ENCODE data around the gene CASKIN2.

CASKIN2 gene, protein sequence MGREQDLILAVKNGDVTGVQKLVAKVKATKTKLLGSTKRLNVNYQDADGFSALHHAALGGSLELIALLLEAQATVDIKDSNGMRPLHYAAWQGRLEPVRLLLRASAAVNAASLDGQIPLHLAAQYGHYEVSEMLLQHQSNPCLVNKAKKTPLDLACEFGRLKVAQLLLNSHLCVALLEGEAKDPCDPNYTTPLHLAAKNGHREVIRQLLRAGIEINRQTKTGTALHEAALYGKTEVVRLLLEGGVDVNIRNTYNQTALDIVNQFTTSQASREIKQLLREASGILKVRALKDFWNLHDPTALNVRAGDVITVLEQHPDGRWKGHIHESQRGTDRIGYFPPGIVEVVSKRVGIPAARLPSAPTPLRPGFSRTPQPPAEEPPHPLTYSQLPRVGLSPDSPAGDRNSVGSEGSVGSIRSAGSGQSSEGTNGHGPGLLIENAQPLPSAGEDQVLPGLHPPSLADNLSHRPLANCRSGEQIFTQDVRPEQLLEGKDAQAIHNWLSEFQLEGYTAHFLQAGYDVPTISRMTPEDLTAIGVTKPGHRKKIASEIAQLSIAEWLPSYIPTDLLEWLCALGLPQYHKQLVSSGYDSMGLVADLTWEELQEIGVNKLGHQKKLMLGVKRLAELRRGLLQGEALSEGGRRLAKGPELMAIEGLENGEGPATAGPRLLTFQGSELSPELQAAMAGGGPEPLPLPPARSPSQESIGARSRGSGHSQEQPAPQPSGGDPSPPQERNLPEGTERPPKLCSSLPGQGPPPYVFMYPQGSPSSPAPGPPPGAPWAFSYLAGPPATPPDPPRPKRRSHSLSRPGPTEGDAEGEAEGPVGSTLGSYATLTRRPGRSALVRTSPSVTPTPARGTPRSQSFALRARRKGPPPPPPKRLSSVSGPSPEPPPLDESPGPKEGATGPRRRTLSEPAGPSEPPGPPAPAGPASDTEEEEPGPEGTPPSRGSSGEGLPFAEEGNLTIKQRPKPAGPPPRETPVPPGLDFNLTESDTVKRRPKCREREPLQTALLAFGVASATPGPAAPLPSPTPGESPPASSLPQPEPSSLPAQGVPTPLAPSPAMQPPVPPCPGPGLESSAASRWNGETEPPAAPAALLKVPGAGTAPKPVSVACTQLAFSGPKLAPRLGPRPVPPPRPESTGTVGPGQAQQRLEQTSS (N-terminal part only)

DNA sequence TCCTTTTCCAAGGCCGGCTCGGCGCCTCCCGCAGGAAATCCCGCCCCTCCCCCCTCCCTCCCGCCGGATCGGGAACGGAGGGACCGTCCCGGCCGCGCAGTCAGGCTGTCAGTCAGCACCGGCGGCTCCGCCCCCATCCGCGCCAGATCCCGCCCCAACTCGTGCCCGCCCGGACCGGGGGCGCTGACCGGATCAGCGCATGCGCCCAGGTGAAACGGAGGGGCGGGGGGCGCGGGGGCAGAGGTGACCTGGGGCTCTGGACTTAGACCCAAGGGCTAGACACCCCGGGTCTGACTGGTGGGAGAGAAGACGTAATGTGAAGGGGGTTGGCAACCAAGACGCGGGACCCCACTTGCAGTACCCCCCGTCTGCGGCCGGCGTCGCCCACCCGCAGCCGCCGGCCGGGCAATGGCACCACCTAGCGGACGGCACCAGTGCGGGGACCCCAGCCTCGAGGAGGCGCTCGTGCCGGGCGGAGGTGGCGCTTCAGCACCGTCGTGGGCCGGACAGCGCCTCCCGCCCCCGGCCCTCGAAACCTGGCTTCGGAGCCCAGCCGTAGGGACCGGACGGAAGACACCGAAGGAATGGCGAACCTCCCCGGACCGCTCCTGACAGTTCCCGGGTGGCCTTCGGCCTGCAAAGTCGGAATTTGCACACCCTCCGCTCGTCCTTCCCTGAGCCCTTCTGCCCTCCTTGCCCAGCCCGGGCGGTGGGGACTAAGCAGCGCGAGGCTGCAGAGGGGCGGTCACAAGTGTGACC is at the start of gene CASKIN2:
CASKIN2 (minus strand) TSS at position 42 of the 759 bp plus-strand sequence. CDS start 1,733 bp downstream, outside the sequence.
- DNase-seq: peak; percentile 91

DNA sequence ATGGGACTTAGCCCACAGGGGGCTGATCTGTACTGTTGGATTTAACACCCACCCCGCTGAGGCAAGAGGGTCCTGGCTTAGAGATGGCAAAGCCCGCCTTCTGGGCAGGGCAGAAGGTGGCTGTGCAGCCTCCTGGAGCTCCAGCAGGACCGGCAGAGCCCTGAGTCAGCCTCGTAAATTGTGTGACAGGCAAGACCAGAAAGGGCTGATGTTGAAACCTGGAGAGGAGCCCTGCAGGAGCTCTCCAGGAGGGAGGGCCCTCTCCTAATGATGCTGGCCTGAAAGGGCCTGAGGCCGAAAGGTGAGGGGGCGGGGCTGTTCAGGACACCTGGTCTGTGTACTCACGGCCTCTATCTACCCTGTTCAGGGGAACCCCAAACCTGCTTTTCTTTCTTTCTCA is 49.7 kb upstream of the CASKIN2 start:
- DNase-seq: no peak

DNA sequence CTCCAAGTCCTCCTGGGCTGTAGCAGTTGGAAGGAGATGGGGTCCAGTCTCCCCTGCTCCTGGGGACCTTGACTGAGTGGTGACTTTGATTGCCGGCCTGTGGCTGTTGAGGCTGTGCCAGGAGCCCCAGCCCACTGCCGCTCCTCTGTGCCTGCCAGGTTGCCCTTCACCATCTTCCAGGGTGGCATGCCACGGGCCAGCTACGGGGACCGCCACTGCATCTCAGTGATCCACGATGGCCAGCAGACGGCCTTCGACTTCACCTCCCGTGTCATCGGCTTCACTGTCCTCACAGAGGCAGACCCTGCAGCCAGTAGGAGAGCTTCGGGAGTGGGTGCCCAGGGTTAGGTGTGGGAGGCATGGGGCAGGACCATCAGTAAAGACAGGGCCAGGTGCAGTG is 48.9 kb upstream of the CASKIN2 start:
- no peak for DNase-seq

DNA sequence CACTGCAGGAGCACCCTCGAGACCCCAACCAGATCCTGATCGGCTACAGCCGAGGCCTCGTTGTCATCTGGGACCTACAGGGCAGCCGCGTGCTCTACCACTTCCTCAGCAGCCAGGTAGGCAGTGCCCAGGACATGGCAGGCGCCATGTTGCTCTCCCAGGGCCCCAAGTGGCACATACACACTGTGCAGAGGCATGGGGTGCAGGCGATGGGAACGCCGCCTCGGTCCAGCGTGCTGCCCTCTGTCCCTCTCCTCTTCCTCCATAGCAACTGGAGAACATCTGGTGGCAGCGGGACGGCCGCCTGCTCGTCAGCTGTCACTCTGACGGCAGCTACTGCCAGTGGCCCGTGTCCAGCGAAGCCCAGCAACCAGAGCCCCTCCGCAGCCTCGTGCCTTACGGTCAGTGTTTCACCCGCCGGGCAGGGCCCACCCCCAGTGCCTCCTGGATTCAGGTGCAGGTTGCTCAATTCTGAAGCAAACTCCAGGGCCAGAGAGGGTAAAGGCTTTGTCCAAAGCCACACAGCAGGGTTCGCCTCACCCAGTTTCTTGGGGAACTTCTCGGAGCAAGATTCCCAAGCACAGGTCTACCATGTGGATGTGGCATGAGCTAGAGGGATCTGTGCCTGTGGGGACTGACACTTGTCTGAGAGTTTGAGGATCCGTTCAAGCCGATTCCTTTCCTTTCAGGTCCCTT is 47.9 kb upstream of the CASKIN2 start:
- DNase-seq: no peak

DNA sequence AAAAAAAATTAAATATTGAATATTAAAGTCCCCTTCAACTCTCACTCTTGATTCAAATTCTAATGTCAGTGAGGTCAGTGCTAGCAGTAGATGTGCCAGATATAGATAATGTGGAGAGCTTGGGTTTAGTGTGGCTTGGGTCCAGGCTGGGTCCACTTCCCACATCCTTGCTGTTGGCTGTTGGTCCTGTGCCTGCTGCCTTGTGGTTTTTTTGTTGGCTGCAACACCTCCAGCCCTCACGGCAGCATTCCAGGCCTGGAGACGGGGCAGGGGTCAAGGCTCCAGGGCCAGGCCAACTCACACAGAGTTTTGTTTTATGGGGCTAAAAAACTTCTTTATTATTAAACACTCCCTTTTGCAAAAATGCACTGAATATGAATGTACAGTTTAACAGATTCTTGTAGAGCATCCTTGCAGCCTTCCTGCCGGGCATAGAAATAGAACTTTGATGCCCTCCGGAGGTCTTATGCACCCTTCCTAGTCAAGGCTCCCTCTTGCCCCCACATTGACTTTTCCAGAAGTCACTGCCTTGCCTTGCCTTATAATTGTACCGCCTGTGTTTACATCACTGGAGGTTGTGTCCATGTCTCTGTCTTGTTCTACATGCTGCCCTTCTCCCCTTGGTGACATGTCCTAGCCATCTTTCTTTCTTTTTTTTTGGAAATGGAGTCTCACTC is 46.7 kb upstream of the CASKIN2 start:
- DNase-seq: peak; percentile 25

DNA sequence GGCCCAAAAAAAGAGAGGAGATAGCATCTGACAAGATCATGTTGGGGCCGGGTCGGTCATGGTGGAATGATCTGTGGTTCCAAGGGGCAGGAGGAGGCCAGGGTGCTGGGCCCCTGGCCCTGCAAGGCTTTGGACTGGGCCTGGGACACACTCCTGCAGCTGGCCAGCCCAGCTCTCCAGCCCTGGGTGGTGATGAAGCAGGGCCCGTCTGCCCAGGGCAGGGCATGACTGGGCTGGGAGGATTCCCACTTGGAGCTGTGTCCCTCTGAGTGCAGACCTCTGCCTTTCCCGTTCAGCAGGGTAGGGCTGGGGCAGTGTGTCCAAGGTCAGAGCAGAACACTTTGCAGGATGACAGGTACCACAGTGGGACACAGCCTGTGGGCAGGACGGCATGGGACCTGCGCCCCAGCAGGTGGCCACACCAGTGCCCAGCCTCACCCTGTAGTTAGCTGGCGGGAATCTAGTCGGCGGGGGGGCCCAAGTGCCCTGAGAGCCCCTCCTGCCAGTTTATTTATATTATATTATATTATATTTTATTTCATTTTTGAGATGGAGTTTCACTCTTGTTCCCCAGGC is 44.7 kb upstream of the CASKIN2 start:
- no peak for DNase-seq

DNA sequence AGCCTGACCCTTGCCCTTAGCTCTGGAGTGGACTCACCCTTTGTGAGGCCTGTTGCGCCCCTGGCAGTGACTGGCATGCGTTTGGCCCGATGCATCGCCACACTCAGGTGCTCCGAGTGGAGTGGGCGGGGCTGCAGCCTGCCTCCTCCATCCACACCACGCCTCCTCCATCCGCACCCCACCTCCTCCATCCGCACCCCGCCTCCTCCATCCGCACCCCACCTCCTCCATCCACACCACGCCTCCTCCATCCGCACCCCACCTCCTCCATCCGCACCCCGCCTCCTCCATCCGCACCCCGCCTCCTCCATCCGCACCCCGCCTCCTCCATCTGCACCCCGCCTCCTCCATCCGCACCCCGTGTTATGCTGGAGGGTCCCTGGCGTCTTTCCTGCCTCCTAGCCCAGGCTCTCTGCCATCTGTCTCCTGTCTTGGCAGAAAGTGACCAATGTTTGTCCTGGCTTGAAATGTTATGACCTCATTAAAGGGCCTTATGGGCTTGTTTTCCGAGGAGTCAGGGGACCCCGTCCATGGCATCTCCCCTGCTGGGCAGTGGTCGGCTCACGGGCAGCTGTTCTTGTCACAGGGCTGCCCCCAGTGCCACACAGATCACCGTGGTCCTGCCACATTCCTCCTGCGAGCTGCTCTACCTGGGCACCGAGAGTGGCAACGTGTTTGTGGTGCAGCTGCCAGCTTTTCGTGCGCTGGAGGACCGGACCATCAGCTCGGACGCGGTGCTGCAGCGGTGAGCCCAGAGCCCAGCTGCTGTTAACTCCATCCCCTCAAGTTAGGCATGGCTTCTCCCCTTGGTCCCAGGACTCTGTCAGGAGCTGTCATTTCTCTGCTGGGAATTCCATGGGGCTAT is 43.6 kb upstream of the CASKIN2 start:
- DNase-seq: no peak

DNA sequence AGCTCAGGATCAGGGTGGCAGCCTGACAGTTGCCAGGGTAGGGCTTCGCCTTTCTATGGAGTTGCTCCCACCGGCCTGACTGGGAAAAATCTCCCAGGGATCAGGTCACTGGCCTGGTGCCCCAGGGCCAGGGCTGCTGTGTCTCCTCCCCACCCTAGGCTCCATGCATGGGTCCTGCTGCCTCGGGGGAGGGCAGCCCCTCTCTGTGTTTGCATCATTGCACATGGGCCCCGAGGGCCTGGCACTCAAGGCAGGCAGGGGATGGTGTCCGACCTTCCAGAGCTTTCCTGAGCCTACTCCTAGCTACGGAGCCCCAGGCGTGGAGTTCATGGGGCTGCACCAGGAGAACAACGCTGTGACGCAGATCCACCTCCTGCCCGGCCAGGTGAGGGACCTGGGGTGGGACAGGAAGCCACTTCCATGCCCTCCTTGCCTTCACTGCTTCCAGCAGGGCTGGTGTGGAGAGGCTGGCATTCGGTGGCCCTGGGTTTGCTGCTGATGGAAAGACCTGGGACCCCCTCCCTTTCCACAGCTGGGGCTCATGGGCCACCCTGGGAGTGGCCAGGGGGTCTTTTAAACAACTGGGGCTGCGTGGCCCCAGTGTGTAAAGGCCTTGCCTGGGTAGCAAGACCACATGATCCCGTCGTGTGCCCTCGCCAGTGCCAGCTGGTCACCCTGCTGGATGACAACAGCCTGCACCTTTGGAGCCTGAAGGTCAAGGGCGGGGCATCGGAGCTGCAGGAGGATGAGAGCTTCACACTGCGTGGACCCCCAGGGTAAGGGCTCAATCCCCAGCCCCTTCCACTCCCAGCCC is 42.7 kb upstream of the CASKIN2 start:
- no peak for DNase-seq

DNA sequence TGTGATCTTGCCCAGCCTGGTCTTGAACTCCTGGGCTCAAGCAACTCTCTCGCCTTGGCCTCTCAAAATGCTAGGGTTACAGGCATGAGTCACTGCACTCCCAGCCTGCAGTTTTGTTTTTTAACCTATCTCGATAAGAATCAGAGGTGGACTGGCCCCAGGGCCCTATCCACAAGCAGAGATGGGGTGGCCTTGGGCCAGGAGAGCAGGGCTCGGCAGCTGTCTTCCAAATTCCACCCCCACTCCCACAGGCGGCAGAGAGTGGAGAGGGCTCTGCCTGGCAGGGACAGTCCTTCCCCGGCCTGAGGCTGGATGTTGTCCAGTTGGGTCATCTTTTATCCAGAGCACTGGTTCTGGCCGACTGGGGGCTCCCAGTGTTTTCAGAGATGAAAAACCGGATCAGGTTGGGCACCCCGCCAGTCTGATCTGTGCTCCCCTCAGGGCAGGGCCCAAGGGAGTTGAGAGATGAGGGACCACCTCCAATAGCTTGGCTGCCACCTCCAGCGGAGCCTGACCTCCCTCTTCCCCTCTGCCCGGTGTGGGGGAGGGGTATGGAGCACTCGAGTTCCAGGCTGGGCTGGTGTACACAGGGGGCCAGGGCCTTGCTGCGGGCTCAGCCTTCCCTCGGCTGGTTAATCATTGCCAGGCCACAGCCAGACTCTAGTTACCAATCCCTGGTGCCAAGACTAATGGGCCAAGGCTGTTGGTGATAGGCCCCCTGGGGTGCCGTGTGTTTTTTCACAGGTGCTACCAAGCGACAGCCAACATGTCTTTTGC is 41.9 kb upstream of the CASKIN2 start:
- DNase-seq: peak; percentile 20

DNA sequence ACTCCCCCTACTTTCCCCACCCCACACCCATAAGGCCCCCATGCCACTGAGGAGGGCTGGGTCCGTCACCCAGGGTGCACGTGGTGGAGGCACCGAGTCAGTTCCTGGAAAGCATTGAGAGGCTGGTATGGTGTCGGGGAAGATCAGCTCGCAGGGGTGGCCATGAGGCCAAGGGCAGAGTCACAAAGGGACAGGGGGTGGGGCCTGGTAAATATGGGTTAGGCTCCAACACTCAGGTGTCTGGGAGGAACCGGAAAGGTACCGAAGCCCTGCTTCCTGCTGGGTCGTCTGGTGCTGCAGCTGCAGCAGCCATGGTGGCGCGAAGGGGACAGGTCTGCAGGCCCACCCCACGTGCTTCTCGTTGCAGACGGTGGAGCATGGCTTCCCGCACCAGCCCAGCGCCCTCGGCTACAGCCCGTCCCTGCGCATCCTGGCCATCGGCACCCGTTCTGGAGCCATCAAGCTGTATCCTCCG is 40.4 kb upstream of the CASKIN2 start:
- DNase-seq: no peak

DNA sequence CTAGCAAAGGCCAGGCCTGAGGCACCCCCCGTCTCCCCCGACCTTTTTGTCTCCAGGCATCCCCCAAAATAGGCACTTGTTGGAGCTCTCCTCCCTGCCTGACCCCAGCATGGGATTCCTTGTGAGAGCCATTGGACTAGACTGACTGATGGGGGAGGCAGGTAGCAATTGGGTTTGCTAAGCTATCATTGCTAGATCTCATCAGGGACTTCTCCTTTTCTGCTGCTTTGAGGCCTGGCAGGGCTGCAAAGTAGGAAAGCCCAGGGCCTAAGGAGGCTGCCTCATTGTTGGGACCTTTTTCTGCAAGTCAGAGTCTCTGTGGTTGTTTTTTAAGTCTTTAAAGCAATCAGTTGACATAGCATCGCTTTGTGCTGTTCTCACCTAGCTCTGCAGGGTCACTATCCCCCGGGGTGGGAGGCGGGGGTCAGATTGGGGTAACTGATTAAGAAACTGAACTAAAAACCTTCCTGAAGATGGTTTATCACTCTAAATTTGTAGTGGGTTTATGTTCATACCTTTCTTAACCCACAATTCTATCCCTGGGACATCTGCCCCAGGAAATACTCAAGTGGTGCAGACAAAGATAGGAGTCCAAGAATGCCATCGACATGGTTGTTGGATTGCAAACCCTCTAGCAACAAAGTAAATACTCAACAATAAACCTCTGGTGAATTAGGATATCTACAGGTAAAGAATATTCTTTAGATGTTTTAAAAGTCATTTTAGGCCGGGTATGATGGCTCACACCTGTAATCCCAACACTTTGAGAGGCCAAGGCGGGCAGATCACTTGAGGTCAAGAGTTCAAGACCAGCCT is 38.2 kb upstream of the CASKIN2 start:
- DNase-seq: no peak

DNA sequence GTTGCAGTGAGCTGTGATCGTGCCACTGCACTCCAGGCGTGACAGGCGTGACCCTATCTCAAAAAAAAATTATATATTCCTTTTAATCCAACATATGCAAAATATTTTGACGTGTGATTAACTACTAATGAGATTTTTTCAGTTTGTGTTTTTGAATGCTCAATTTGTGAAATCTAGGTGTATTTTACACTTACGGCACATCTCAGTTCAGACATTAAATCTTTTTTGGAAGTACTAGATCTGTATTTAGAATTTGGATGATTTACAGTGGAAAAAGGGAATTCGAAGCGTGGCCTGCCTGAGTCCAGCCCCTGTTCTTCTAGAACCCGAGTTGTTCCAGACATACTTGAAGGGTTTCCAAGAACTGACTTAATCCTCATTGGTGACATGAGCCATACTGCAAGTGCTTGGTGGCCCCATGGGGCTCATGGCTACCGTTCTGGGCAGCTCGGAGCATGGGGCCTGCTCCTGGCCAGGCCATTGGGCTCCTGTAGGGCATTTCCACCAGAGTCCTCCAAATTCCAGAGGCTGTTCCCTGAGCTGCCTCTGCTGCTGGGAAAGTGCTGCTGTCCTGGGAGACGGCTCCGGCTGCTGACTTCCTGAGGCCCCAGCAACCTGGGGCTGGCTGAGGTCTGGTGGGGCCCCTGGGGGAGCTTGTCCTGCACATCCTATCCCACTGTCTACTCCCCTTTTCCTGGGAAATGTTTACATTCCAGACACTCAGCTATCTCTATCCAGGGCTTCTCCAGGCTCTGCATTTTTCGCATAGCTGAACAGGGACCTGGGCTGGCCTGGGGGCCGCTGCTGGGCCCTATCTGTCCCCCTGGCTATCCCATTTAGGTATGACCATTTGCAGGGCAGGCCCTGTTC is 37.3 kb upstream of the CASKIN2 start:
- DNase-seq: peak; percentile 62

DNA sequence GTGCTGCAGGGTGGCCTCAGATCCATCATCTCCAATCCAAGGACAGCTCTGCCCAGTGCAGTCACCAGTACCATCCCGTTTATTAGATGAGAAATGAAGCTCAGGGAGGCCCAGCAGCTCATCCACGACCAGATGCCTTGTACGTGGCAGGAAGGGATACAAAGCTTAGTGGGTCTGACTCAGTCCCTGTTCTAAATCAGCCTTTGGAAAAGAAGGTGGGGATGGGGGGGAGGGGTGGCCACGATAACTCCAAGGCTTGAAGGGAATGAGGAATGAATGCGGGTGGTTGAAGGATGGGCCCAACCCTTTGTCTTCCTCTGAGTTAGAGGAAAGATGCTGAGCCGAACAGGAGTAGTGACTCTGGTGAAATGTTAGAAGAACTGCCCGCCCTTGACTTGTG is 35.9 kb upstream of the CASKIN2 start:
- peak; percentile 22 for DNase-seq

DNA sequence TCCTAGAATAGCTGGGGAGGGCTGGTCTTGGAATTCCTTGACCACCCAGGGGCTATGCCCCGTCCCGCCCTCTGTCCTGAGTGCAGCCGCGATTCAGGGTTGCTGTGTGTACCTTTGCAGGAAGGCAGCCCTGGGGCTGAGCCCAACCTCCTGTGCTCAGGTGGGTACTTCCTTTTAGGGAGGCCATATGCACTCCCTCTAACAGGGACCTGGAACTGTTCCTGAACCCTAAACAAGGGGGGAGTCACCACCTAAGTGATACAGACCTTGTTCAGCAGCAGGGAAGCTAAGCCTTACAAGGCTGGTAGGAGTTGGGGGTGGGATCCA is 34.8 kb upstream of the CASKIN2 start:
- DNase-seq: no peak

DNA sequence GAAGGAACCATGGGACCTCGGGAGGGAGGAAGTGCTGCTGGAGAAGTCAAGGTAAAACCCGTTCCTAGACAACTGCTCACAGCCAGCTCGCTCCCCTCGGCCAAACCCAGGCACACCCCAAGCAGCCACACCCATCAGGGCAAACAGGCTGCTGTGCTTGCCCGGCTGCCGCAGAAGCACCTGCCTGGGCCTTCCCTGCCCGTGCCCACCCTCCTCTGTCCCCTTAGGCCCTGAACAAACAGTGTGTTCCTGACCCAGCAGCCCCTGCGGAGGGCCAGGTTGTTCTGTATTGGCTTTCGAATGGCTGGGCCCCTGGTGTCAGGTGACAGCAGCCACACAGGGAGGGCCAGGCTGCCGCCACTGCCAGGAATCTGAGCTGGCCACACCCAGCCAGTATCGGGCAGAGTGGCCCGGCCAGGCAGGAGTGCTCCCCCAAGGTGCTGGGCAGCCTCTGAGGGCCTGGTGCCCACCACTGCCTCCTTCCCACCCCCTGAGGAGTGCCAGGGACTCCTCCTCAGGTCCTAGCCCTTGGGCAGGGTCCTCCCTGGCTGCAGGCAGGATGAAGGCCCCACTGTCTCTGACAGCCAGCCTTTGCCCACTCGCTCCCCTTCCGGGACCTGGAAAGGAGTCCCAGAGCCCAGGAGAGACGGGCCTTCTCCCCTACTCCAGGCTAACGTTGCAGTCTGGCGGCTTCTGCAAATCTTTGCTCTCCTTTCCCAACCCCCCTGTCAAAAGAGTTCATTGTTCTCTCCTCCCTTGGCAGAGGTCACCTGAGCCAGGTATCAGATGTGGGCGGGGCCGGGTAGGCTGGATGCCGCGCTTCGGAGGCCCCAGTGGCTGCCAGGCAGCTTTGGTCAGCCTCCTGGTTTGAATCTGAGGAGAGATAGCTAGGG is 34.2 kb upstream of the CASKIN2 start:
- DNase-seq: no peak
